Smooth muscle cell (in vitro differentiated cells): ENCODE measurements around the gene HTR3B. TPM values are rescaled to one million over a fixed set of nuclear protein-coding genes. Genes with fewer than 3 reads are reported as not detected.

Source experiments
- DNase-seq: peaks from one replicate; lab custom pipeline; 2025; ENCODE audit not compliant: unreplicated experiment; lab: John Stamatoyannopoulos, UW
- H2AFZ ChIP-seq: fragments of 200-600 bp; sonication (generic); 2 replicates; pipeline ENCODE4 v1.6.0; 2016; ENCODE audit warnings: antibody characterized with exemption, low read depth, mild to moderate bottlenecking
- H3F3A ChIP-seq: fragments of 200-600 bp; sonication (generic); 2 replicates; pipeline ENCODE4 v1.6.0; 2017; ENCODE audit warnings: antibody characterized with exemption, low read depth
- H3K27ac ChIP-seq: fragments of 200-600 bp; sonication (generic); 2 replicates; pipeline ENCODE4 v1.5.1; 2016; ENCODE audit warnings: low read depth, mild to moderate bottlenecking
- H3K27me3 ChIP-seq: fragments of 200-600 bp; sonication (generic); 2 replicates; pipeline ENCODE4 v1.6.1; 2016; ENCODE audit warnings: low read depth, mild to moderate bottlenecking
- H3K36me3 ChIP-seq: fragments of 200-600 bp; sonication (generic); 2 replicates; pipeline ENCODE4 v1.5.1; 2016; ENCODE audit warnings: low read depth
- H3K4me1 ChIP-seq: fragments of 200-600 bp; sonication (generic); 2 replicates; pipeline ENCODE4 v1.5.1; 2016; ENCODE audit warnings: low read depth
- H3K4me2 ChIP-seq: fragments of 200-600 bp; sonication (generic); 2 replicates; pipeline ENCODE4 v1.6.0; 2016; ENCODE audit warnings: mild to moderate bottlenecking
- H3K4me3 ChIP-seq: fragments of 200-600 bp; sonication (generic); 2 replicates; pipeline ENCODE4 v1.5.1; 2016; ENCODE audit warnings: mild to moderate bottlenecking
- H3K79me2 ChIP-seq: fragments of 200-600 bp; sonication (generic); 2 replicates; pipeline ENCODE4 v1.6.0; 2016; ENCODE audit warnings: low read depth, mild to moderate bottlenecking
- H3K9ac ChIP-seq: fragments of 200-600 bp; sonication (generic); 2 replicates; pipeline ENCODE4 v1.6.0; 2016; ENCODE audit warnings: low read depth
- H3K9me3 ChIP-seq: fragments of 200-600 bp; sonication (generic); replicated peaks from 2 replicates; pipeline ENCODE4 v1.5.1; 2016; ENCODE audit warnings: low read depth
- H4K20me1 ChIP-seq: fragments of 200-600 bp; sonication (generic); 2 replicates; pipeline ENCODE4 v1.6.0; 2016; ENCODE audit warnings: low read depth
- CTCF ChIP-seq: fragments of 200-600 bp; sonication (generic); IDR thresholded peaks from 2 replicates; pipeline ENCODE4 v1.5.1; 2017; ENCODE audit warnings: borderline replicate concordance, mild to moderate bottlenecking, antibody characterized with exemption; ENCODE audit not compliant: insufficient read depth, poor library complexity, severe bottlenecking
- WGBS: methylation state at CpG from one replicate; pipeline ENCODE4 v1.1.7; 2016; ENCODE audit warnings: low lambda C conversion rate; 5-methylcytosine and 5-hydroxymethylcytosine counted together
- polyA plus RNA-seq: library from polyadenylated mRNA; unstranded; fragments of >200 nt; fragmentation: Nextera tagmentation; extraction: Ambion mirVana; gene quantifications from 2 replicates; pipeline ENCODE4 v1.2.1, GENCODE V29; 2016
- total RNA-seq: library from RNA; depleted of rRNA; stranded (reverse); fragments of >200 nt; gene quantifications from 2 replicates; pipeline ENCODE4 v1.2.3, GENCODE V29; 2014

HTR3B gene
- total and polyA plus RNA-seq, 2 experiments from 2014 or later: not detected

DNA sequence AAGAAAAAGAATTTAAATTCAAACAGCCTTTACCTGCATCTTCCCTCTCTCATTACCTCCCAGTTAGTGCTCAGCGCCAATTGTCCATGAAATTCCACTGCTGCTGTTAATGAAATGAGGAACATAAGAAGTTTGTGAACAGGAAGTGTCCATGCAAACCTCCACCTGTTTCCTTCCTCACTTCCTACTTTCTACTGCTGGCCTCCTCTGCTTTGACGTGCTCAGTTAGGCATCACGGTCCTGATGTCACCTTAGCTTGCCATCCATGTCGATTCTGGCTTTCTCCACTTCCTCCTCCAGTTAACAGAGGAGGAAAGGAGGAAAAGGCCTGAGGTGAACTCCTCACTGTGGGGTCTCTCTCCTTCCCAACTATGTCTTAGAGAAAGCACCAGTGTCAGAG lies 43.4 kb downstream of the HTR3B start:
- WGBS: 86% methylated on average over 4 of the region's 4 CpGs
- no peaks in the 10 kb centered on the region for H3K79me2 ChIP-seq

GRCh38 chr11:113949891-113950290 lies 45.3 kb downstream of the HTR3B start:
- no peak for TF ChIP-seq CTCF
- Histone ChIP-seq H2AFZ (no peak overlapping the region), H3K4me3 (no peak overlapping the region), H3K4me1 (no peaks in the 10 kb centered on the region), H3K4me2 (no peak overlapping the region), H3K36me3 (no peaks in the 10 kb centered on the region), H3K27ac (no peak overlapping the region), H3K9ac (no peak overlapping the region), H4K20me1 (no peaks in the 10 kb centered on the region), H3K79me2 (no peaks in the 10 kb centered on the region), H3K9me3 (no peaks in the 10 kb centered on the region), H3K27me3 (peaks cover 24% of the 10 kb centered on the region), H3F3A (no peaks in the 10 kb centered on the region)
- no peak for DNase-seq
- WGBS: 83% methylated on average over 4 of the region's 4 CpGs

More for the DNA sequence above, 43.4 kb downstream of the HTR3B start:
- no peak for TF ChIP-seq CTCF
- H3K9ac ChIP-seq: no peak overlapping the region
- no peaks in the 10 kb centered on the region for H3K9me3 ChIP-seq
- H3F3A ChIP-seq: no peaks in the 10 kb centered on the region
- no peaks in the 10 kb centered on the region for H3K4me1 ChIP-seq
- no peak overlapping the region for H3K4me2 ChIP-seq
- H2AFZ ChIP-seq: no peak overlapping the region
- H4K20me1 ChIP-seq: no peaks in the 10 kb centered on the region
- H3K4me3 ChIP-seq: no peak overlapping the region
- no peak for DNase-seq
- H3K36me3 ChIP-seq: no peaks in the 10 kb centered on the region
- H3K27me3 ChIP-seq: peaks cover 21% of the 10 kb centered on the region
- no peak overlapping the region for H3K27ac ChIP-seq

GRCh38 chr11:113951537-113951936 lies 46.9 kb downstream of the HTR3B start:
- Histone ChIP-seq H3K4me2 (no peak overlapping the region), H2AFZ (no peak overlapping the region), H3K27me3 (peaks cover 26% of the 10 kb centered on the region), H3K36me3 (no peaks in the 10 kb centered on the region), H4K20me1 (no peaks in the 10 kb centered on the region), H3K4me1 (no peaks in the 10 kb centered on the region), H3K9me3 (no peaks in the 10 kb centered on the region), H3K4me3 (no peak overlapping the region), H3K9ac (no peak overlapping the region), H3K27ac (no peak overlapping the region), H3K79me2 (no peaks in the 10 kb centered on the region), H3F3A (no peaks in the 10 kb centered on the region)
- 76% methylated on average over 5 of the region's 5 CpGs for WGBS
- no peak for DNase-seq
- TF ChIP-seq CTCF: no peak

DNA sequence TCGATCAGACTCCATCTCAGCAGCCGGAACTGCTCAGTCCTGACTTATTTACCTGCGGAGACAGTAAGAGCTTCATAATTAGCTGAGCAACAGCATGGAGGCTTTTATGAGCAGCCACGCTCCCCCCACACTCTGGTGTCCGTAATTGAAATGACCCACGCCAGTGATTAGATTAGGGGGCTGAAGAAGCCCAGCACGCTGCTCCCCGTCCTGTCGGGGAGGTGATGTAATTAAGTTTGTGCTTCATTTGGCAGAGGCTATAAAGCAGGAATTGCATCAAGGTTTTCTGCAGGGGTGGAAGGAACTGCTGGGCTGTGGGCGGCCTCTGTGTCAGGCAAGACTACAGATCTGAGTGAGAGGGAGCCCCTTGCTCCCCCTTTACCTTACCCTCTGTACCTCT lies 47.5 kb downstream of the HTR3B start:
- no peaks in the 10 kb centered on the region for H4K20me1 ChIP-seq
- H3K27ac ChIP-seq: no peak overlapping the region
- H3K27me3 ChIP-seq: peaks cover 29% of the 10 kb centered on the region
- H3K79me2 ChIP-seq: no peaks in the 10 kb centered on the region
- no peak for DNase-seq
- H3K9me3 ChIP-seq: no peaks in the 10 kb centered on the region
- H3F3A ChIP-seq: no peaks in the 10 kb centered on the region
- no peak overlapping the region for H3K4me2 ChIP-seq
- no peak overlapping the region for H3K4me3 ChIP-seq
- no peaks in the 10 kb centered on the region for H3K36me3 ChIP-seq
- no peak overlapping the region for H2AFZ ChIP-seq
- 80% methylated on average over 10 of the region's 10 CpGs for WGBS
- no peaks in the 10 kb centered on the region for H3K4me1 ChIP-seq
- TF ChIP-seq CTCF: no peak
- no peak overlapping the region for H3K9ac ChIP-seq
